Liver (tissue), 3 donors: ENCODE results near the gene SCAI.

Experiments
- CTCF ChIP-seq: fragments of 150-350 bp; IDR thresholded peaks from 2 replicates; pipeline ENCODE4 v1.5.1; 2017; ENCODE audit warnings: improper control_type of control experiment, low read depth, low read length; ENCODE audit not compliant: missing input control
- GABPA ChIP-seq, 2 donors: IDR thresholded peaks in 1 of 2; conservative IDR thresholded peaks in 1 of 2; 2 replicates each; pipeline ENCODE4 v1.6.1; 2016; ENCODE audit warnings: antibody characterized with exemption in 2 of 2, mild to moderate bottlenecking in 1 of 2, moderate library complexity in 1 of 2
- JUND ChIP-seq, 2 donors: IDR thresholded peaks; 2 replicates each; pipeline ENCODE4 v1.6.1; 2016; ENCODE audit warnings: antibody characterized with exemption in 2 of 2
- REST ChIP-seq: IDR thresholded peaks from 2 replicates; pipeline ENCODE4 v1.6.1; 2016; ENCODE audit warnings: antibody characterized with exemption, mild to moderate bottlenecking
- TAF1 ChIP-seq: conservative IDR thresholded peaks from 2 replicates; pipeline ENCODE4 v1.6.1; 2016; ENCODE audit warnings: antibody characterized with exemption, mild to moderate bottlenecking
- YY1 ChIP-seq: IDR thresholded peaks from 2 replicates; pipeline ENCODE4 v1.6.1; 2016; ENCODE audit warnings: antibody characterized with exemption, mild to moderate bottlenecking
- ZBTB33 ChIP-seq: IDR thresholded peaks from 2 replicates; pipeline ENCODE4 v1.6.1; 2016; ENCODE audit warnings: antibody characterized with exemption
- donor health status: healthy.
- donor health status: healthy.

GRCh38 chr9:125085703-125086477 is 57.4 kb downstream of the SCAI start:
- TF ChIP-seq YY1 (no peak), CTCF (no peak), REST (no peak), GABPA (IDR thresholded peaks at IDR 0.05 in 1 of 2, conservative IDR thresholded peaks at IDR 0.05 in 1 of 2) (no peak), JUND (IDR thresholded peaks at IDR 0.05) (no peak), TAF1 (no peak), ZBTB33 (no peak)
